Stomach (tissue), 4 donors: ENCODE data around the gene CAVIN4.

ENCODE experiments used
- EP300 ChIP-seq: sonication (generic); formaldehyde crosslinking; IDR thresholded peaks from one replicate; pipeline ENCODE4 v1.6.1; 2017; ENCODE audit warnings: antibody characterized with exemption
- POLR2A ChIP-seq, 4 donors: fragments of 450-650 bp; IDR thresholded peaks; one replicate each; pipeline ENCODE4 v1.6.1; 2016; ENCODE audit warnings: antibody characterized with exemption in 4 of 4, control low read depth in 2 of 4, mild to moderate bottlenecking in 1 of 4, moderate library complexity in 1 of 4
- POLR2AphosphoS5 ChIP-seq, 3 donors: sonication (generic); formaldehyde crosslinking; IDR thresholded peaks; one replicate each; pipeline ENCODE4 v1.6.1; 2016; ENCODE audit warnings: antibody characterized with exemption in 3 of 3
- TF ChIP-seq, protein P1 (sequence below), 7 experiments: fragments of 450-650 bp in 4 of 7; fragments of 200-600 bp in 3 of 7; sonication (generic) in 3 of 7; IDR thresholded peaks; one replicate each; pipeline ENCODE4 v1.5.1; 2016 to 2019; ENCODE audit warnings: antibody characterized with exemption in 7 of 7, control low read depth in 2 of 7, mild to moderate bottlenecking in 1 of 7

DNA sequence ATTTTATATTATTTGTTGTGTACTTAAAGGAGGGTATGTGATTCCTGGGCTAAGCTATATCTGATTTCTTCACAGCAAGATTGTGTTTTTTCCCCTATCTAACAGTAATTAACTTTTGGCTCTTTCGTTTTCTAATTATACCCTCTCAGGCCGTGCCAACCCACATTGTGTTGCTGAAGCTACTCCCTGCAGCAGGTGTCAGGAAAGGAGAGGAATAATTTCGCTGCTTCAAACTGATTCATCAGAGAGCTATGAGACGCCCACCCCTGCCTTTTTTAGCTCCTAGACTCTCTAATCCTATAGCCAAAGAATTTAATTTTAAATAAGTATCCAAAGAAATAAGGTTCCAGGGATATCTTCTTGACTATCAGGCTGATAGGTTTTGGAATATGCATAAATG lies 3.8 kb downstream of the CAVIN4 start:
- TF ChIP-seq POLR2A (IDR thresholded peaks at IDR 0.05) (no peak), POLR2AphosphoS5 (IDR thresholded peaks at IDR 0.05) (no peak), EP300 (no peak)
- TF ChIP-seq, protein P1, sequence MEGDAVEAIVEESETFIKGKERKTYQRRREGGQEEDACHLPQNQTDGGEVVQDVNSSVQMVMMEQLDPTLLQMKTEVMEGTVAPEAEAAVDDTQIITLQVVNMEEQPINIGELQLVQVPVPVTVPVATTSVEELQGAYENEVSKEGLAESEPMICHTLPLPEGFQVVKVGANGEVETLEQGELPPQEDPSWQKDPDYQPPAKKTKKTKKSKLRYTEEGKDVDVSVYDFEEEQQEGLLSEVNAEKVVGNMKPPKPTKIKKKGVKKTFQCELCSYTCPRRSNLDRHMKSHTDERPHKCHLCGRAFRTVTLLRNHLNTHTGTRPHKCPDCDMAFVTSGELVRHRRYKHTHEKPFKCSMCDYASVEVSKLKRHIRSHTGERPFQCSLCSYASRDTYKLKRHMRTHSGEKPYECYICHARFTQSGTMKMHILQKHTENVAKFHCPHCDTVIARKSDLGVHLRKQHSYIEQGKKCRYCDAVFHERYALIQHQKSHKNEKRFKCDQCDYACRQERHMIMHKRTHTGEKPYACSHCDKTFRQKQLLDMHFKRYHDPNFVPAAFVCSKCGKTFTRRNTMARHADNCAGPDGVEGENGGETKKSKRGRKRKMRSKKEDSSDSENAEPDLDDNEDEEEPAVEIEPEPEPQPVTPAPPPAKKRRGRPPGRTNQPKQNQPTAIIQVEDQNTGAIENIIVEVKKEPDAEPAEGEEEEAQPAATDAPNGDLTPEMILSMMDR (IDR thresholded peaks at IDR 0.05): no peak
